ENCODE data around the gene IL1RAPL2.

The IL1RAPL2 gene

DNA sequence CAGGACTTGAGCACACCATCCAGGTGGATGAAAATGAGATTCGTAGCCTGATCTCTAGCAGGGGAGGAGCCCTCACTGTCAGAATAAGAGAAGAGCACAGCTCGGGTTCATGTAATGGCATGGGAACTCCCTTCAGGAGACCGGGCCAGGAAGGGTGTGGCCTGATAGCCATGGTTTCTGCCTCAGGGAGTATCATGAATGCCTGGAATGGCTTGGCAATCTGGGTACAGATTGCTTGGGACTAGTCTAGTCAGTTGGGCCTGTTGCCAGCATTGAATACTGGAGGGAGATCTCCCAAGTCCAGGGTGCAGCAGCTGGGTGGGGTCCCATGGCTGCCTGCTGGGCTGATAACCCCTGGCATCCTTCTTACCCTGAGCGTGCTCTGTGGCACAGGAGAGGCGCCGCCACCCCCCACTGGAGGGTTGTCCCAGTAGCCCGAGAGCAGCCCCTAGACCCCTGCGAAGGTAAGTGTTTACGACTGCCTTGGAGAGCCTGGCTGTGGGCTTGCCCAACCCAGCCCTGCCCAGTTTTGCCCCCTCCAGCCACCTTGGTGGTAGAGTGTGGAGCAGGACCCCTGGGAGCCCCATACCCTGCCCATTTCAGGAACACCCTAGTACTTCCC, 355.7 kb downstream of the IL1RAPL2 start:
- H3K27ac ChIP-seq: no peak overlapping the region
- in situ Hi-C loops (cut with HindIII; ENCODE audit: low pct_ligation_motif_present, low sequenced_read_pairs): no loop called here
- no peak overlapping the region for H3K4me3 ChIP-seq (ENCODE audit: low read depth, low read length)
- DNase-seq: no peak
- no peaks in the 10 kb centered on the region for H3K27me3 ChIP-seq (replicated peaks)
- H3K36me3 ChIP-seq (replicated peaks): no peaks in the 10 kb centered on the region
- TF ChIP-seq, protein P1, sequence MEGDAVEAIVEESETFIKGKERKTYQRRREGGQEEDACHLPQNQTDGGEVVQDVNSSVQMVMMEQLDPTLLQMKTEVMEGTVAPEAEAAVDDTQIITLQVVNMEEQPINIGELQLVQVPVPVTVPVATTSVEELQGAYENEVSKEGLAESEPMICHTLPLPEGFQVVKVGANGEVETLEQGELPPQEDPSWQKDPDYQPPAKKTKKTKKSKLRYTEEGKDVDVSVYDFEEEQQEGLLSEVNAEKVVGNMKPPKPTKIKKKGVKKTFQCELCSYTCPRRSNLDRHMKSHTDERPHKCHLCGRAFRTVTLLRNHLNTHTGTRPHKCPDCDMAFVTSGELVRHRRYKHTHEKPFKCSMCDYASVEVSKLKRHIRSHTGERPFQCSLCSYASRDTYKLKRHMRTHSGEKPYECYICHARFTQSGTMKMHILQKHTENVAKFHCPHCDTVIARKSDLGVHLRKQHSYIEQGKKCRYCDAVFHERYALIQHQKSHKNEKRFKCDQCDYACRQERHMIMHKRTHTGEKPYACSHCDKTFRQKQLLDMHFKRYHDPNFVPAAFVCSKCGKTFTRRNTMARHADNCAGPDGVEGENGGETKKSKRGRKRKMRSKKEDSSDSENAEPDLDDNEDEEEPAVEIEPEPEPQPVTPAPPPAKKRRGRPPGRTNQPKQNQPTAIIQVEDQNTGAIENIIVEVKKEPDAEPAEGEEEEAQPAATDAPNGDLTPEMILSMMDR (IDR thresholded peaks at IDR 0.05; ENCODE audit: low read depth, low read length, missing control alignments): no peak

DNA sequence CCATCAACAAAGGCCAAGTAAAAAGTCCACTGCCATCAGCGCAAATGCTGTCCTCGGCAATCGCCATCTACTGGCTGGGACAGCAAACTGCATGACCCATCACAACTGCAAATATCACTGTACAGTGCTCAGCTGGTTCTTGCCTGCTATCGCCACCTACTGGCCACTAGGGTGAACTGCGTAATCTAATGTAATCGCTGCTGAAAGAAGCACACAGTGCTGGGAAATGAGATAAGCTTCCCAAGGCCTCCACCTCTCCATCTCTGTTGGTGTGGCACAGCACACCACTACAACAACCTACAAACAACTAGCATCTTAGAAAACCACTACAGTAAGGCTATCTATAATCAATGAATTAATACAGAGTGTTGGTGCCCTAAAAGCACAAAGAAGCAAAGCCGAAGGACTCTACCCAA, 356.2 kb downstream of the IL1RAPL2 start:
- no peaks in the 10 kb centered on the region for H3K27me3 ChIP-seq (replicated peaks)
- H3K36me3 ChIP-seq (replicated peaks): no peaks in the 10 kb centered on the region
- DNase-seq: peak; percentile 66
- H3K4me3 ChIP-seq (ENCODE audit: low read depth, low read length): no peak overlapping the region
- in situ Hi-C loops (cut with HindIII; ENCODE audit: low pct_ligation_motif_present, low sequenced_read_pairs): no loop called here
- TF ChIP-seq, protein P1 (IDR thresholded peaks at IDR 0.05; ENCODE audit: low read depth, low read length, missing control alignments): peak; percentile 99
- H3K27ac ChIP-seq: no peak overlapping the region

DNA sequence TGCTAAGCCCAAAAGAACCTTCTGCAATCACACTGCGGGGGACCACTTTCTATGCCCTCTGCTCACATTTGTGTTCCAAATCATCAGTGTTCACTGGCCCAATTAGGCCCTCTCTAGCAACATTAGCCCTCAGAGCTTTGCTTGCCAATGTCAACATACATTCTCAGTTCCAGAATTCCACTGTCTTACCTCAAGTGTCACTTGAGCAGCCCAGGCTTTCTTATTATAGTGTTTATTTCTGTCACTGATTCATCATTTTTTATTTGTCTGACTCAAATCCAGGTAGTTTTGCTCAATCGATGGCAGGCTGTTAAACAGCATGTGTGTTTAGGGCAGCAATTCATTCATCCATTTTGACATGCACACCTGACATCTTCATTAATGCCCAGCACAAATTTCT, 363.3 kb downstream of the IL1RAPL2 start:
- TF ChIP-seq, protein P1 (IDR thresholded peaks at IDR 0.05; ENCODE audit: low read depth, low read length, missing control alignments): no peak
- in situ Hi-C loops (cut with HindIII; ENCODE audit: low pct_ligation_motif_present, low sequenced_read_pairs): no loop called here

DNA sequence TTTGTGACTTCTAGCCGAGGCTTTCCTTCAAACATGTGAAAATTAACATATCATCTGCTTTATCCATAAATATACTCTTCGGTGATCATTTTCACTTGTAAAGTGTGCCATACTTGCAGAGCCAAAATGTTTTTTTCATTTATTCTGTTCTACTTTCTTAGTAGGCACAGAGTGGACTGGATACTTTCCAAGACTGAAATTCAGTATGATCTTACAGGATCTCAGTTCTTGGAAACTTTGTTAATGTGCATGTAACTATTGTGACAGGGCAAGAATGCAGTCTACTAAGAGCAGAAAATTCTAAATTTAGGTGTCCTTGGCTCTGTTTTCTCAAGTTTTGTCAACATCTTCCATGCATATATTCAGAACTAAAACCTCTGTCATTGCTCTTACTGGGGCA, 369.6 kb downstream of the IL1RAPL2 start:
- in situ Hi-C loops (cut with HindIII; ENCODE audit: low pct_ligation_motif_present, low sequenced_read_pairs): no loop called here
- no peak overlapping the region for H3K4me3 ChIP-seq (ENCODE audit: low read depth, low read length)

More for the DNA sequence above, 363.3 kb downstream of the IL1RAPL2 start:
- Histone ChIP-seq H3K4me3 (ENCODE audit: low read depth, low read length) (no peak overlapping the region), H3K36me3 (replicated peaks) (no peaks in the 10 kb centered on the region), H3K27me3 (replicated peaks) (no peaks in the 10 kb centered on the region), H3K27ac (no peak overlapping the region)
- DNase-seq: no peak

DNA sequence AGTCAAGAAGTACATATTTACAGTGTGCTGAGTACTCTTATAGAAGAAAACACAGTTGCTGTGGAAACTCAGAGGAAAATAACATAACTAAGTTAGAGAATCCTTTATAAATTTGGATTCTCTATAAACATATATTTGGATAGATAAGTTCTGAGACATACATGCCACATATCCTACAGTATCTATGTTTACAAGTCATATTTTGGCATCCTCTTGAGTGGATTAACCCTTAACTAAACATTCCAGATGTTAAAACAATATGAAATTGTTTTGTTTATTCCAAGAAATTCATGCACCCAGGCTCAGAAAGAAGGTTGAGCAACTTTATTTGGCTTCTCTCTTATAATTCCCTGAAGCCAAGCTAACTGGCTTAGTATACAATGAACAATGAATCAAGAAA, 387.3 kb downstream of the IL1RAPL2 start:
- H3K36me3 ChIP-seq (replicated peaks): no peaks in the 10 kb centered on the region
- in situ Hi-C loops (cut with HindIII; ENCODE audit: low pct_ligation_motif_present, low sequenced_read_pairs): no loop called here
- H3K27me3 ChIP-seq (replicated peaks): no peaks in the 10 kb centered on the region
- TF ChIP-seq, protein P1 (IDR thresholded peaks at IDR 0.05; ENCODE audit: low read depth, low read length, missing control alignments): no peak
- no peak for DNase-seq
- H3K27ac ChIP-seq: no peak overlapping the region
- H3K4me3 ChIP-seq (ENCODE audit: low read depth, low read length): no peak overlapping the region

More for the DNA sequence above, 369.6 kb downstream of the IL1RAPL2 start:
- TF ChIP-seq, protein P1 (IDR thresholded peaks at IDR 0.05; ENCODE audit: low read depth, low read length, missing control alignments): no peak
- H3K36me3 ChIP-seq (replicated peaks): no peaks in the 10 kb centered on the region
- no peak overlapping the region for H3K27ac ChIP-seq
- DNase-seq: no peak
- H3K27me3 ChIP-seq (replicated peaks): no peaks in the 10 kb centered on the region

DNA sequence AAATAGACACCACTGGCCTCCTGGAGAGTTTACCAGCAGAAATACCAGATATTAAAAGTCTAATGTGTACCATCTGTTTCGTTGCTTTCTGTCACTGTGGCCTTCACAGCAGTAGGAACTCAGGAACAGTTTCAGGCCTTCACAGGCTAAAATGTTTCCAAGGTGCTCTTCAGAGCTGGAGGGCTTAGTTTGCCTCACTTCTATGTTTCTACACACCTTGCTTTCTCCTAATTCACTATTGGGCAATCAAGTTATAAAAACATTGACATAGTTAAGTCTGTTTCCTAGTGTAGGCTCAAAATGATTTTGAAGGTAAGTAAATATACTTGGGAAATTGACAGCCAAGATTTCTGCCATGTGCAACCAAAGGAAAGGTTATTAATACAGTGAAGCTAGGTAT, 395.9 kb downstream of the IL1RAPL2 start:
- no peak overlapping the region for H3K27ac ChIP-seq
- no peaks in the 10 kb centered on the region for H3K36me3 ChIP-seq (replicated peaks)
- in situ Hi-C loops (cut with HindIII; ENCODE audit: low pct_ligation_motif_present, low sequenced_read_pairs): no loop called here
- H3K27me3 ChIP-seq (replicated peaks): no peaks in the 10 kb centered on the region
- no peak for DNase-seq
- TF ChIP-seq, protein P1 (IDR thresholded peaks at IDR 0.05; ENCODE audit: low read depth, low read length, missing control alignments): no peak
- H3K4me3 ChIP-seq (ENCODE audit: low read depth, low read length): no peak overlapping the region
